Ovary (tissue), 3 donors: Measurements from ENCODE around the gene MPRIP.

Experiments
- EP300 ChIP-seq: sonication (generic); formaldehyde crosslinking; IDR thresholded peaks from one replicate; pipeline ENCODE4 v1.6.1; 2017; ENCODE audit warnings: antibody characterized with exemption
- TF ChIP-seq, protein P1 (sequence below), 3 donors: fragments of 450-650 bp in 2 of 3; fragments of 200-600 bp in 1 of 3; IDR thresholded peaks; one replicate each; pipeline versions ENCODE4 v1.5.1 to v1.8.0; 2016 to 2022; ENCODE audit warnings: antibody characterized with exemption in 3 of 3, mild to moderate bottlenecking in 1 of 3
- donor health status: DM: no; HTN: no; CAD: no.

DNA sequence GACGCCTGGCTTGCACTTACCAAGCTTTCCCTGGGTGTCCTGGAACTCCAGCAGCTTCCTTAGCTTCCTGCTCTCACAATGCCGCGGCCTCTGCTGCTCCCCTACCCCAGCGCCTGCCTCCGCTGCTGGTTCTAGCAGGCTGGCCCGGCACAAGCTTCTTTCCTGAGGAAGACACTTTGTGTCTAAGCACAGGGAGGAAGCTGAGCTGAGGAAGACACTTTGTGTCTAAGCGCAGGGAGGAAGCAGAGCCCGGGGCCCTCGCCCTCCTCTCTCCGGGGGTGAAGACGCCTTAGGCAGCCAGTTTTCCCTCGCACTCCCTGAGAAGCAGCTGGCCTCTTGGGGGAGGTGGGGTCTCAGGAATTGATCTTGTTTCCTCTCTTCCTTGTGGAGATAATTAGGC lies 99.0 kb downstream of the MPRIP start:
- TF ChIP-seq EP300: no peak
- TF ChIP-seq, protein P1, sequence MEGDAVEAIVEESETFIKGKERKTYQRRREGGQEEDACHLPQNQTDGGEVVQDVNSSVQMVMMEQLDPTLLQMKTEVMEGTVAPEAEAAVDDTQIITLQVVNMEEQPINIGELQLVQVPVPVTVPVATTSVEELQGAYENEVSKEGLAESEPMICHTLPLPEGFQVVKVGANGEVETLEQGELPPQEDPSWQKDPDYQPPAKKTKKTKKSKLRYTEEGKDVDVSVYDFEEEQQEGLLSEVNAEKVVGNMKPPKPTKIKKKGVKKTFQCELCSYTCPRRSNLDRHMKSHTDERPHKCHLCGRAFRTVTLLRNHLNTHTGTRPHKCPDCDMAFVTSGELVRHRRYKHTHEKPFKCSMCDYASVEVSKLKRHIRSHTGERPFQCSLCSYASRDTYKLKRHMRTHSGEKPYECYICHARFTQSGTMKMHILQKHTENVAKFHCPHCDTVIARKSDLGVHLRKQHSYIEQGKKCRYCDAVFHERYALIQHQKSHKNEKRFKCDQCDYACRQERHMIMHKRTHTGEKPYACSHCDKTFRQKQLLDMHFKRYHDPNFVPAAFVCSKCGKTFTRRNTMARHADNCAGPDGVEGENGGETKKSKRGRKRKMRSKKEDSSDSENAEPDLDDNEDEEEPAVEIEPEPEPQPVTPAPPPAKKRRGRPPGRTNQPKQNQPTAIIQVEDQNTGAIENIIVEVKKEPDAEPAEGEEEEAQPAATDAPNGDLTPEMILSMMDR (IDR thresholded peaks at IDR 0.05): no peak
